ENCODE results near the gene GALNT10.

Gene GALNT10

DNA sequence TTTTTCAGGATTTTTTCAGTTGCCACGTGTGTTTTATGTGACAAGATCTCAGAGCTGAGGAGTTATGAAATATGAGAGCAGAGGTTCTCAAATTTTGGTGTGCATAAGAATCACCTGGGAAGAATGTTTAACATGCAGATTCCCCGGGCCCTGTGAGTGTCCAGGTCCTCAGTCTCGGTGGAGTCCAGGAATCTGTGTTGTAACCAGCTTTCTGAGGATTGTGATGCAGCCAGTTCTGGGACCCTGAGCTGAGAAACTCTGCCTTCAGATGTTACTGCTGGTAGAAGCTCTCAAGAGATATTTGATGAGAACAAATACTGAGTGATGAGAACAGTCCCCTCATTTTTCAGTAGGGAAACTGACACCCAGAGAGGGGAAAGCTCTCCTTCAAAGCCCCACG is 152.4 kb downstream of the GALNT10 start:
- H3K9ac ChIP-seq (ENCODE audit: insufficient read length, low read depth): no peak overlapping the region
- no peak for DNase-seq (ENCODE audit: low read depth, low spot score)
- no peaks in the 10 kb centered on the region for H3K9me3 ChIP-seq (ENCODE audit: insufficient read depth, low read length)
- TF ChIP-seq ZNF274 (IDR thresholded peaks at IDR 0.05; ENCODE audit: low read depth, low read length): no peak
- TF ChIP-seq SUZ12 (IDR thresholded peaks at IDR 0.05; ENCODE audit: extremely low read depth, insufficient read depth, insufficient read length): no peak
- TF ChIP-seq YY1 (IDR thresholded peaks at IDR 0.05; ENCODE audit: insufficient read depth, insufficient read length): no peak
- no peaks in the 10 kb centered on the region for H3K27me3 ChIP-seq (ENCODE audit: insufficient read depth, insufficient read length)
- H3K4me1 ChIP-seq (ENCODE audit: insufficient read depth, insufficient read length): no peaks in the 10 kb centered on the region
- no peak overlapping the region for H3K4me3 ChIP-seq (ENCODE audit: insufficient read length, low read depth)
- H3K36me3 ChIP-seq (ENCODE audit: insufficient read depth, insufficient read length, low read length): no peaks in the 10 kb centered on the region

- no peaks in the 10 kb centered on the region for H3K27me3 ChIP-seq (ENCODE audit: insufficient read depth, insufficient read length)
- no peak overlapping the region for H3K9ac ChIP-seq (ENCODE audit: insufficient read length, low read depth)
- no peak overlapping the region for H3K4me3 ChIP-seq (ENCODE audit: insufficient read length, low read depth)
- no peak for TF ChIP-seq ZNF274 (IDR thresholded peaks at IDR 0.05; ENCODE audit: low read depth, low read length)
- TF ChIP-seq YY1 (IDR thresholded peaks at IDR 0.05; ENCODE audit: insufficient read depth, insufficient read length): no peak
- no peak for TF ChIP-seq SUZ12 (IDR thresholded peaks at IDR 0.05; ENCODE audit: extremely low read depth, insufficient read depth, insufficient read length)
- H3K9me3 ChIP-seq (ENCODE audit: insufficient read depth, low read length): no peaks in the 10 kb centered on the region
- H3K36me3 ChIP-seq (ENCODE audit: insufficient read depth, insufficient read length, low read length): no peaks in the 10 kb centered on the region
- DNase-seq (ENCODE audit: low read depth, low spot score): no peak
- no peaks in the 10 kb centered on the region for H3K4me1 ChIP-seq (ENCODE audit: insufficient read depth, insufficient read length)
These were observed 153.9 kb downstream of the GALNT10 start for GRCh38 chr5:154344461-154344860.

DNA sequence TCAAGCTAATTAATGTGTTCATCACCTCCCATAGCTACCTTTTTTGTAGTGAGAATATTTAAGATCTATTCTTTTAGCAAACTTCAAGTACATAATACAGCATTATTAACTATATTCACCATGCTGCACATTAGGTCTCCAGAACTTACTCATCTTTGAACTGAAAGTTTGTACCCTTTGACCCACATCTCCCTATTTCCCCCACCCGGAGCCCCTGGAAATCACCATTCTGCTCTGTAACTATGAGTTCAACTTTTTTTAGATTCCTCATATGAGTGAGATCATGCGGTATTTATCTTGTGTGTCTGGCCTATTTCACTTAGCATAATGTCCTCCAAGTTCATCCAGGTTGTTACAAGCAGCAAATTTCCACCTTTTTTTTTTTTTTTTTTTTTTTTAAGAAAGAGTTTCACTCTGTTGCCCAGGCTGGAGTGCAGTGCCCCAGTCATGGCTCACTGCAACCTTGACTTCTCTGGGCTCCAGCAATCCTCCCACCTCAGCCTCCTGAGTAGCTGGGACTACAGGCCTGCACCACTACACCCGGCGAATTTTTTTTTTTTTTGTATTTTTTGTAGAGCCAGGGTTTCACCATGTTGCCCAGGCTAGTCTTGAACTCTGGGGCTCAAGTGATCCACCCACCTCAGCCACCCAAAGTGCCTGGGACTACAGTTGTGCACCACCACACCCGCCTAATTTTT is 154.9 kb downstream of the GALNT10 start:
- Histone ChIP-seq H3K9me3 (ENCODE audit: insufficient read depth, low read length) (no peaks in the 10 kb centered on the region), H3K27me3 (ENCODE audit: insufficient read depth, insufficient read length) (no peaks in the 10 kb centered on the region), H3K9ac (ENCODE audit: insufficient read length, low read depth) (no peak overlapping the region), H3K4me1 (ENCODE audit: insufficient read depth, insufficient read length) (no peaks in the 10 kb centered on the region), H3K36me3 (ENCODE audit: insufficient read depth, insufficient read length, low read length) (no peaks in the 10 kb centered on the region), H3K4me3 (ENCODE audit: insufficient read length, low read depth) (no peak overlapping the region)
- DNase-seq (ENCODE audit: low read depth, low spot score): no peak
- TF ChIP-seq YY1 (IDR thresholded peaks at IDR 0.05; ENCODE audit: insufficient read depth, insufficient read length): no peak
- no peak for TF ChIP-seq ZNF274 (IDR thresholded peaks at IDR 0.05; ENCODE audit: low read depth, low read length)
- no peak for TF ChIP-seq SUZ12 (IDR thresholded peaks at IDR 0.05; ENCODE audit: extremely low read depth, insufficient read depth, insufficient read length)

GRCh38 chr5:154346427-154346826 is 155.9 kb downstream of the GALNT10 start:
- Histone ChIP-seq H3K36me3 (ENCODE audit: insufficient read depth, insufficient read length, low read length) (no peaks in the 10 kb centered on the region), H3K9ac (ENCODE audit: insufficient read length, low read depth) (no peak overlapping the region), H3K27me3 (ENCODE audit: insufficient read depth, insufficient read length) (no peaks in the 10 kb centered on the region), H3K4me3 (ENCODE audit: insufficient read length, low read depth) (no peak overlapping the region), H3K9me3 (ENCODE audit: insufficient read depth, low read length) (no peaks in the 10 kb centered on the region), H3K4me1 (ENCODE audit: insufficient read depth, insufficient read length) (no peaks in the 10 kb centered on the region)
- TF ChIP-seq SUZ12 (IDR thresholded peaks at IDR 0.05; ENCODE audit: extremely low read depth, insufficient read depth, insufficient read length): no peak
- no peak for TF ChIP-seq YY1 (IDR thresholded peaks at IDR 0.05; ENCODE audit: insufficient read depth, insufficient read length)
- TF ChIP-seq ZNF274 (IDR thresholded peaks at IDR 0.05; ENCODE audit: low read depth, low read length): no peak
- no peak for DNase-seq (ENCODE audit: low read depth, low spot score)

DNA sequence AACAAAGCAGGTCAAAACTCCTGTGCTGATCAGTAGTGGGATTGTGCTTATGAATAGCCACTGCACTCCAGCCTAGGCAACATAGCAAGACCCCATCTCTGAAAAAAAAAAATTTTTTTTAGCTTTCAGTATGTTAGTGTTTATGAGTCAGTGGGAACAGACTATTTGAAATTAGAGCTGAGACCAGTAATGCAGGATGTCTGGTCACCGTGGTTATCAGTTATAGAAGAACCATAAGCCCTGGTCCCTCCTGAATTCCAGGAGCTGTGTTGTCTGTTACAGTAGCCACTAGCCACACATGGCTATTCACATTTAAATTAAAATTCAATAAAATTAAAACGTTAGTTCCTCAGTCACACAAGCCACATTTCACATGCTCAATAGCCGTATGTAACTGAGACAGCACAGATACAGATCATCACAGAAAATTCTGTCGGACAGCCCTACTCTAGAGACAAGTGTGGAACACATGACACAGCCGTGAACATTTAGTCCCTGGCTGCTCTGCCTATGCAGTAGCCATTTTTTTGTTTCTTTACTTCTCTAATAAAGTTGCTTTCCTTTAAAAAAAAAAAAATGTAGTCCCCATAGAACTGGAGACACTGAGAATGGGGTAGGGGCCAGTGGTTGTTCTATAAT is 159.2 kb downstream of the GALNT10 start:
- TF ChIP-seq ZNF274 (IDR thresholded peaks at IDR 0.05; ENCODE audit: low read depth, low read length): no peak
- no peak for TF ChIP-seq YY1 (IDR thresholded peaks at IDR 0.05; ENCODE audit: insufficient read depth, insufficient read length)
- no peak for TF ChIP-seq SUZ12 (IDR thresholded peaks at IDR 0.05; ENCODE audit: extremely low read depth, insufficient read depth, insufficient read length)
- no peak overlapping the region for H3K9ac ChIP-seq (ENCODE audit: insufficient read length, low read depth)
- no peaks in the 10 kb centered on the region for H3K27me3 ChIP-seq (ENCODE audit: insufficient read depth, insufficient read length)
- H3K9me3 ChIP-seq (ENCODE audit: insufficient read depth, low read length): no peaks in the 10 kb centered on the region
- no peak for DNase-seq (ENCODE audit: low read depth, low spot score)
- H3K4me3 ChIP-seq (ENCODE audit: insufficient read length, low read depth): no peak overlapping the region
- H3K36me3 ChIP-seq (ENCODE audit: insufficient read depth, insufficient read length, low read length): no peaks in the 10 kb centered on the region
- H3K4me1 ChIP-seq (ENCODE audit: insufficient read depth, insufficient read length): no peaks in the 10 kb centered on the region

GRCh38 chr5:154351141-154351540 is 160.6 kb downstream of the GALNT10 start:
- no peak for TF ChIP-seq SUZ12 (IDR thresholded peaks at IDR 0.05; ENCODE audit: extremely low read depth, insufficient read depth, insufficient read length)
- H3K27me3 ChIP-seq (ENCODE audit: insufficient read depth, insufficient read length): no peaks in the 10 kb centered on the region
- H3K4me3 ChIP-seq (ENCODE audit: insufficient read length, low read depth): no peak overlapping the region
- H3K9me3 ChIP-seq (ENCODE audit: insufficient read depth, low read length): no peaks in the 10 kb centered on the region
- DNase-seq (ENCODE audit: low read depth, low spot score): no peak
- H3K4me1 ChIP-seq (ENCODE audit: insufficient read depth, insufficient read length): peaks cover 5% of the 10 kb centered on the region
- no peak overlapping the region for H3K9ac ChIP-seq (ENCODE audit: insufficient read length, low read depth)
- H3K36me3 ChIP-seq (ENCODE audit: insufficient read depth, insufficient read length, low read length): no peaks in the 10 kb centered on the region

DNA sequence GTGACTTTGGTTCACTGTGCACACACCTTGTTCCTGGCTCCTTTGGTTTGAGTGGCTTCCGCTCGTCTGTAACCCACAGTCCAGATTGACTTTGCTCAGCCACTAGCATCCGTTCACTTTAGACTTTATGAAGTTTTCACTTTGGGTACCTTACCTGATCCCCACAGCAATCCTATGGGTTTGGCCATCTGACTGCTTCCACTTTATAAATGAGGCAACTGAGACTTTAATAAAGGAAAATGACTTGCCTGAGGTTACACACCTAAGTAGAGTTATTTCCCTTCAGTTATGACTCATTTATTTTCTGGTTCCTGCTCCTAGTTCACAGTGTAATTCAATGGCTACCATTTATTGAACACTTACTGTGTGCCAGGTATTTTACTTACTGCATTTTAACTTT is 161.0 kb downstream of the GALNT10 start:
- peaks cover 5% of the 10 kb centered on the region for H3K4me1 ChIP-seq (ENCODE audit: insufficient read depth, insufficient read length)
- no peak overlapping the region for H3K9ac ChIP-seq (ENCODE audit: insufficient read length, low read depth)
- H3K4me3 ChIP-seq (ENCODE audit: insufficient read length, low read depth): no peak overlapping the region
- no peak for TF ChIP-seq YY1 (IDR thresholded peaks at IDR 0.05; ENCODE audit: insufficient read depth, insufficient read length)
- TF ChIP-seq ZNF274 (IDR thresholded peaks at IDR 0.05; ENCODE audit: low read depth, low read length): no peak
- TF ChIP-seq SUZ12 (IDR thresholded peaks at IDR 0.05; ENCODE audit: extremely low read depth, insufficient read depth, insufficient read length): no peak
- H3K27me3 ChIP-seq (ENCODE audit: insufficient read depth, insufficient read length): no peaks in the 10 kb centered on the region
- DNase-seq (ENCODE audit: low read depth, low spot score): no peak
- no peaks in the 10 kb centered on the region for H3K9me3 ChIP-seq (ENCODE audit: insufficient read depth, low read length)
- H3K36me3 ChIP-seq (ENCODE audit: insufficient read depth, insufficient read length, low read length): no peaks in the 10 kb centered on the region

Measured in NT2/D1 (cell line).